C4-2B (cell line): Measurements from ENCODE around the gene ENTPD8.

Experiments used
- H3K27ac ChIP-seq: fragments of 450-650 bp; 2 replicates; pipeline ENCODE4 v1.5.1; 2017
- ZFX ChIP-seq: fragments of 450-650 bp; IDR thresholded peaks from 2 replicates; pipeline ENCODE4 v1.6.1; 2017

Gene ENTPD8

GRCh38 chr9:137385061-137385655, 56.0 kb downstream of the ENTPD8 start:
- H3K27ac ChIP-seq: no peak overlapping the region
- TF ChIP-seq ZFX: no peak
